HEK293 (cell line): Measurements from ENCODE around the gene GZF1.
A peak's percentile ranks its signal among the peaks of the same experiment; 100 is the strongest.

Experiments used
- FEZF1 ChIP-seq: fragments of 450-650 bp; formaldehyde crosslinking; IDR thresholded peaks from 2 replicates; pipeline ENCODE4 v1.5.1; 2016; ENCODE audit warnings: missing biosample characterization, missing genetic modification characterization
- KLF9 ChIP-seq: fragments of 450-650 bp; formaldehyde crosslinking; IDR thresholded peaks from 2 replicates; pipeline ENCODE4 v1.5.1; 2016; ENCODE audit warnings: missing biosample characterization, missing genetic modification characterization, low read depth
- SP2 ChIP-seq: fragments of 450-650 bp; formaldehyde crosslinking; IDR thresholded peaks from 2 replicates; pipeline ENCODE4 v1.5.1; 2016; ENCODE audit warnings: missing biosample characterization, missing genetic modification characterization
- SP3 ChIP-seq: fragments of 450-650 bp; formaldehyde crosslinking; IDR thresholded peaks from 2 replicates; pipeline ENCODE4 v1.5.1; 2016; ENCODE audit warnings: missing biosample characterization, missing genetic modification characterization
- TCF7L2 ChIP-seq: IDR thresholded peaks from 2 replicates; pipeline ENCODE4 v1.6.1; 2011; ENCODE audit warnings: low read depth, mild to moderate bottlenecking, inconsistent platforms, low read length, moderate library complexity, borderline replicate concordance
- TRIM28 ChIP-seq: IDR thresholded peaks from 2 replicates; pipeline ENCODE4 v1.6.1; 2011; ENCODE audit warnings: low read length, control low read depth, borderline replicate concordance
- ZBTB7A ChIP-seq: fragments of 450-650 bp; formaldehyde crosslinking; IDR thresholded peaks from 2 replicates; pipeline ENCODE4 v1.5.1; 2016; ENCODE audit warnings: low read depth, missing biosample characterization, missing genetic modification characterization
- ZFHX2 ChIP-seq: fragments of 450-650 bp; formaldehyde crosslinking; conservative IDR thresholded peaks from 2 replicates; pipeline ENCODE4 v1.5.1; 2016; ENCODE audit warnings: missing biosample characterization, missing genetic modification characterization
- ZFP69B ChIP-seq: fragments of 450-650 bp; formaldehyde crosslinking; IDR thresholded peaks from 2 replicates; pipeline ENCODE4 v1.5.1; 2016; ENCODE audit warnings: missing biosample characterization, missing genetic modification characterization
- ZNF138 ChIP-seq: fragments of 450-650 bp; formaldehyde crosslinking; IDR thresholded peaks from 2 replicates; pipeline ENCODE4 v1.5.1; 2016; ENCODE audit warnings: missing biosample characterization, missing genetic modification characterization, borderline replicate concordance
- ZNF174 ChIP-seq: fragments of 450-650 bp; formaldehyde crosslinking; IDR thresholded peaks from 2 replicates; pipeline ENCODE4 v1.5.0; 2017; ENCODE audit warnings: missing biosample characterization, mild to moderate bottlenecking, missing genetic modification characterization
- ZNF239 ChIP-seq: fragments of 450-650 bp; formaldehyde crosslinking; IDR thresholded peaks from 2 replicates; pipeline ENCODE4 v1.5.1; 2016; ENCODE audit warnings: missing biosample characterization, missing genetic modification characterization
- ZNF292 ChIP-seq: fragments of 450-650 bp; formaldehyde crosslinking; IDR thresholded peaks from 2 replicates; pipeline ENCODE4 v1.5.1; 2016; ENCODE audit warnings: low read depth, missing biosample characterization, missing genetic modification characterization, borderline replicate concordance
- ZNF324 ChIP-seq: fragments of 450-650 bp; formaldehyde crosslinking; IDR thresholded peaks from 2 replicates; pipeline ENCODE4 v1.5.1; 2016; ENCODE audit warnings: missing biosample characterization, missing genetic modification characterization
- ZNF37A ChIP-seq: fragments of 450-650 bp; IDR thresholded peaks from 2 replicates; pipeline ENCODE4 v1.5.1; 2018; ENCODE audit warnings: missing biosample characterization, missing genetic modification characterization
- ZNF426 ChIP-seq: fragments of 450-650 bp; formaldehyde crosslinking; IDR thresholded peaks from 2 replicates; pipeline ENCODE4 v1.5.1; 2017; ENCODE audit warnings: missing biosample characterization, missing genetic modification characterization, mild to moderate bottlenecking, inconsistent platforms, moderate library complexity
- ZNF473 ChIP-seq: fragments of 450-650 bp; formaldehyde crosslinking; IDR thresholded peaks from 2 replicates; pipeline ENCODE4 v1.5.1; 2017; ENCODE audit warnings: missing biosample characterization, missing genetic modification characterization
- ZNF501 ChIP-seq: fragments of 450-650 bp; formaldehyde crosslinking; IDR thresholded peaks from 2 replicates; pipeline ENCODE4 v1.5.1; 2016; ENCODE audit warnings: missing biosample characterization, missing genetic modification characterization
- ZNF544 ChIP-seq: fragments of 450-650 bp; formaldehyde crosslinking; IDR thresholded peaks from 2 replicates; pipeline ENCODE4 v1.5.0; 2017; ENCODE audit warnings: missing biosample characterization, missing genetic modification characterization
- ZNF548 ChIP-seq: fragments of 450-650 bp; formaldehyde crosslinking; IDR thresholded peaks from 2 replicates; pipeline ENCODE4 v1.5.1; 2016; ENCODE audit warnings: missing biosample characterization, missing genetic modification characterization
- ZNF561 ChIP-seq: fragments of 450-650 bp; IDR thresholded peaks from 2 replicates; pipeline ENCODE4 v1.5.1; 2018; ENCODE audit warnings: missing biosample characterization, missing genetic modification characterization, borderline replicate concordance
- ZNF596 ChIP-seq: fragments of 450-650 bp; IDR thresholded peaks from 2 replicates; pipeline ENCODE4 v1.5.0; 2018; ENCODE audit warnings: missing biosample characterization, mild to moderate bottlenecking, missing genetic modification characterization, moderate library complexity
- ZNF623 ChIP-seq: fragments of 450-650 bp; formaldehyde crosslinking; IDR thresholded peaks from 2 replicates; pipeline ENCODE4 v1.5.1; 2016; ENCODE audit warnings: missing biosample characterization, missing genetic modification characterization
- ZNF670 ChIP-seq: fragments of 450-650 bp; formaldehyde crosslinking; IDR thresholded peaks from 2 replicates; pipeline ENCODE4 v1.5.1; 2016; ENCODE audit warnings: missing biosample characterization, missing genetic modification characterization, low read depth
- ZNF677 ChIP-seq: fragments of 450-650 bp; IDR thresholded peaks from 2 replicates; pipeline ENCODE4 v1.5.0; 2018; ENCODE audit warnings: missing biosample characterization, mild to moderate bottlenecking, missing genetic modification characterization, moderate library complexity
- ZNF707 ChIP-seq: fragments of 450-650 bp; formaldehyde crosslinking; IDR thresholded peaks from 2 replicates; pipeline ENCODE4 v1.5.1; 2016; ENCODE audit warnings: missing biosample characterization, missing genetic modification characterization
- ZNF791 ChIP-seq: fragments of 450-650 bp; formaldehyde crosslinking; IDR thresholded peaks from 2 replicates; pipeline ENCODE4 v1.5.1; 2016; ENCODE audit warnings: missing biosample characterization, missing genetic modification characterization
- TF ChIP-seq, protein P1 (sequence below): fragments of 450-650 bp; formaldehyde crosslinking; IDR thresholded peaks from 2 replicates; pipeline ENCODE4 v1.5.1; 2016; ENCODE audit warnings: missing biosample characterization, missing genetic modification characterization
- TF ChIP-seq, protein P2 (sequence below): fragments of 450-650 bp; formaldehyde crosslinking; IDR thresholded peaks from 2 replicates; pipeline ENCODE4 v1.5.1; 2016; ENCODE audit warnings: missing biosample characterization, missing genetic modification characterization
- TF ChIP-seq, protein P3 (sequence below): fragments of 450-650 bp; formaldehyde crosslinking; IDR thresholded peaks from 2 replicates; pipeline ENCODE4 v1.5.1; 2016; ENCODE audit warnings: missing biosample characterization, missing genetic modification characterization
- TF ChIP-seq, protein P4 (sequence below): fragments of 450-650 bp; formaldehyde crosslinking; IDR thresholded peaks from 2 replicates; pipeline ENCODE4 v1.5.1; 2016; ENCODE audit warnings: missing biosample characterization, missing genetic modification characterization, low read depth
- TF ChIP-seq, protein P5 (sequence below): fragments of 450-650 bp; formaldehyde crosslinking; IDR thresholded peaks from 2 replicates; pipeline ENCODE4 v1.5.1; 2016; ENCODE audit warnings: missing biosample characterization, missing genetic modification characterization
- TF ChIP-seq, protein P6 (sequence below): fragments of 450-650 bp; IDR thresholded peaks from 2 replicates; pipeline ENCODE4 v1.5.1; 2018; ENCODE audit warnings: missing biosample characterization, missing genetic modification characterization

GZF1 gene

DNA sequence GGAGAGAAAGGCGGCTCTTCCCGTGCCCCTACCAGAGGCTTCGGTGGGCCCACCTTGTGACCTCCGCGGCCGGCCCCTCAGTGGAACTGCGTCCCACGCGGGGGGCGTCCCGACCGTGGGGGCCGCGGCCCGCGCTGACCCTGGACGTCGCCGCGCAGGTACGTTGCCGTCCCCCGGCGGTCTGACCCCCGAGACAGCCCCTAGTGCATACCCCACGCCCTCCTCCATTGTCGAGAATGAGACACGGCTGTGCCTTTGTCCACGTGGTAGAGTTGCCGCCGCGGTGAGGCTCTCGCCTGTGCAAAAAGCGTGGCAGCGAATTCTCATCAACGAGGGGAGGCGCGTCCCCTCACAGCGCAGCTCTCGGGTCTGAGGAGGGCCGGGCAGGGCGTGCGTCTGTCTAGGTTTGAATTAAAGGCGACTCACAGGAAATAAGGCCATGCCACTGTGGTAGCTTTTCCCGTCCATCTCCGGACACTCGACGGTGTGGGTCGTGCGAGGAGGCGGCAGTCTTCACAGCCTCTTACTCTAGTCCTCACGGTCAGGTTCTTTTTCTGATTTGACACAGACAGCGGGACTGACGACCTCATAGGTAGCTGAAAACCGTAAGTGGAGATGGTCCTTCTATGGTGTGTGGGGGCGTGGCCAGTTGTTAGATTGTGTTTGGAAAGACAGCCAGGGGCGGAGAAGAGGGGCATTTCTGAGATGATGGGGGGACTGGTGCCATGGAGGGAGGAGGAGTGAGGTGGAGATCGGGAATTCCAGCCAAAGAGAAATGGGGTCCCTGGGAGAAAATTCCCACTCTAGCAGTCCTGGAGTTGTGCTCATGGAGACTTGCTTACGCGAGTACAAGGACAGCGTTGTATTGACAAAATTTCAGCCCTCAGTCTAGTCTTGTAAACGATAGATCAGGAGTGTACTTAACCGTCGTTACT lies 10.8 kb upstream of the GZF1 start (continued):
- TF ChIP-seq ZNF324 (tag by site-specific recombination) (no peak), SP3 (tag by site-specific recombination) (no peak), ZNF544 (tag by site-specific recombination) (no peak), ZNF548 (tag by site-specific recombination) (no peak), ZFHX2 (tag by site-specific recombination) (peak; percentile 12; the same call in 1 of the 2 replicates), ZNF292 (tag by site-specific recombination) (no peak), ZNF138 (tag by site-specific recombination) (no peak), TRIM28 (no peak), ZNF623 (no peak), ZNF501 (0 out of 2 replicates have a peak, but pooled peaks have one; percentile 52), ZFP69B (peak; percentile 74), ZNF670 (tag by site-specific recombination) (no peak), FEZF1 (tag by site-specific recombination) (no peak), KLF9 (tag by site-specific recombination) (peak; percentile 77), ZNF596 (tag by site-specific recombination) (no peak), ZNF791 (tag by site-specific recombination) (no peak), ZNF37A (tag by site-specific recombination) (no peak), ZNF677 (tag by site-specific recombination) (no peak), ZNF426 (no peak), ZBTB7A (tag by site-specific recombination) (peak; percentile 71; the same call in 1 of the 2 replicates), ZNF239 (no peak), ZNF707 (tag by site-specific recombination) (no peak), SP2 (tag by site-specific recombination) (peak; percentile 17; the same call in 1 of the 2 replicates), ZNF561 (tag by site-specific recombination) (no peak), ZNF473 (tag by site-specific recombination) (no peak), TCF7L2 (no peak), ZNF174 (tag by site-specific recombination) (no peak)
- TF ChIP-seq, protein P1, sequence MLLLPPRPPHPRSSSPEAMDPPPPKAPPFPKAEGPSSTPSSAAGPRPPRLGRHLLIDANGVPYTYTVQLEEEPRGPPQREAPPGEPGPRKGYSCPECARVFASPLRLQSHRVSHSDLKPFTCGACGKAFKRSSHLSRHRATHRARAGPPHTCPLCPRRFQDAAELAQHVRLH (tag by site-specific recombination), result no peak
- TF ChIP-seq, protein P2, sequence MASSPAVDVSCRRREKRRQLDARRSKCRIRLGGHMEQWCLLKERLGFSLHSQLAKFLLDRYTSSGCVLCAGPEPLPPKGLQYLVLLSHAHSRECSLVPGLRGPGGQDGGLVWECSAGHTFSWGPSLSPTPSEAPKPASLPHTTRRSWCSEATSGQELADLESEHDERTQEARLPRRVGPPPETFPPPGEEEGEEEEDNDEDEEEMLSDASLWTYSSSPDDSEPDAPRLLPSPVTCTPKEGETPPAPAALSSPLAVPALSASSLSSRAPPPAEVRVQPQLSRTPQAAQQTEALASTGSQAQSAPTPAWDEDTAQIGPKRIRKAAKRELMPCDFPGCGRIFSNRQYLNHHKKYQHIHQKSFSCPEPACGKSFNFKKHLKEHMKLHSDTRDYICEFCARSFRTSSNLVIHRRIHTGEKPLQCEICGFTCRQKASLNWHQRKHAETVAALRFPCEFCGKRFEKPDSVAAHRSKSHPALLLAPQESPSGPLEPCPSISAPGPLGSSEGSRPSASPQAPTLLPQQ (tag by site-specific recombination), result peak; percentile 94
- TF ChIP-seq, protein P3, sequence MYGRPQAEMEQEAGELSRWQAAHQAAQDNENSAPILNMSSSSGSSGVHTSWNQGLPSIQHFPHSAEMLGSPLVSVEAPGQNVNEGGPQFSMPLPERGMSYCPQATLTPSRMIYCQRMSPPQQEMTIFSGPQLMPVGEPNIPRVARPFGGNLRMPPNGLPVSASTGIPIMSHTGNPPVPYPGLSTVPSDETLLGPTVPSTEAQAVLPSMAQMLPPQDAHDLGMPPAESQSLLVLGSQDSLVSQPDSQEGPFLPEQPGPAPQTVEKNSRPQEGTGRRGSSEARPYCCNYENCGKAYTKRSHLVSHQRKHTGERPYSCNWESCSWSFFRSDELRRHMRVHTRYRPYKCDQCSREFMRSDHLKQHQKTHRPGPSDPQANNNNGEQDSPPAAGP, result no peak
- TF ChIP-seq, protein P4, sequence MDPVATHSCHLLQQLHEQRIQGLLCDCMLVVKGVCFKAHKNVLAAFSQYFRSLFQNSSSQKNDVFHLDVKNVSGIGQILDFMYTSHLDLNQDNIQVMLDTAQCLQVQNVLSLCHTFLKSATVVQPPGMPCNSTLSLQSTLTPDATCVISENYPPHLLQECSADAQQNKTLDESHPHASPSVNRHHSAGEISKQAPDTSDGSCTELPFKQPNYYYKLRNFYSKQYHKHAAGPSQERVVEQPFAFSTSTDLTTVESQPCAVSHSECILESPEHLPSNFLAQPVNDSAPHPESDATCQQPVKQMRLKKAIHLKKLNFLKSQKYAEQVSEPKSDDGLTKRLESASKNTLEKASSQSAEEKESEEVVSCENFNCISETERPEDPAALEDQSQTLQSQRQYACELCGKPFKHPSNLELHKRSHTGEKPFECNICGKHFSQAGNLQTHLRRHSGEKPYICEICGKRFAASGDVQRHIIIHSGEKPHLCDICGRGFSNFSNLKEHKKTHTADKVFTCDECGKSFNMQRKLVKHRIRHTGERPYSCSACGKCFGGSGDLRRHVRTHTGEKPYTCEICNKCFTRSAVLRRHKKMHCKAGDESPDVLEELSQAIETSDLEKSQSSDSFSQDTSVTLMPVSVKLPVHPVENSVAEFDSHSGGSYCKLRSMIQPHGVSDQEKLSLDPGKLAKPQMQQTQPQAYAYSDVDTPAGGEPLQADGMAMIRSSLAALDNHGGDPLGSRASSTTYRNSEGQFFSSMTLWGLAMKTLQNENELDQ (tag by site-specific recombination), result no peak
- TF ChIP-seq, protein P5, sequence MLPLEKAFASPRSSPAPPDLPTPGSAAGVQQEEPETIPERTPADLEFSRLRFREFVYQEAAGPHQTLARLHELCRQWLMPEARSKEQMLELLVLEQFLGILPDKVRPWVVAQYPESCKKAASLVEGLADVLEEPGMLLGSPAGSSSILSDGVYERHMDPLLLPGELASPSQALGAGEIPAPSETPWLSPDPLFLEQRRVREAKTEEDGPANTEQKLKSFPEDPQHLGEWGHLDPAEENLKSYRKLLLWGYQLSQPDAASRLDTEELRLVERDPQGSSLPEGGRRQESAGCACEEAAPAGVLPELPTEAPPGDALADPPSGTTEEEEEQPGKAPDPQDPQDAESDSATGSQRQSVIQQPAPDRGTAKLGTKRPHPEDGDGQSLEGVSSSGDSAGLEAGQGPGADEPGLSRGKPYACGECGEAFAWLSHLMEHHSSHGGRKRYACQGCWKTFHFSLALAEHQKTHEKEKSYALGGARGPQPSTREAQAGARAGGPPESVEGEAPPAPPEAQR (tag by site-specific recombination), result no peak
- TF ChIP-seq, protein P6, sequence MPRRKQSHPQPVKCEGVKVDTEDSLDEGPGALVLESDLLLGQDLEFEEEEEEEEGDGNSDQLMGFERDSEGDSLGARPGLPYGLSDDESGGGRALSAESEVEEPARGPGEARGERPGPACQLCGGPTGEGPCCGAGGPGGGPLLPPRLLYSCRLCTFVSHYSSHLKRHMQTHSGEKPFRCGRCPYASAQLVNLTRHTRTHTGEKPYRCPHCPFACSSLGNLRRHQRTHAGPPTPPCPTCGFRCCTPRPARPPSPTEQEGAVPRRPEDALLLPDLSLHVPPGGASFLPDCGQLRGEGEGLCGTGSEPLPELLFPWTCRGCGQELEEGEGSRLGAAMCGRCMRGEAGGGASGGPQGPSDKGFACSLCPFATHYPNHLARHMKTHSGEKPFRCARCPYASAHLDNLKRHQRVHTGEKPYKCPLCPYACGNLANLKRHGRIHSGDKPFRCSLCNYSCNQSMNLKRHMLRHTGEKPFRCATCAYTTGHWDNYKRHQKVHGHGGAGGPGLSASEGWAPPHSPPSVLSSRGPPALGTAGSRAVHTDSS (tag by site-specific recombination), result no peak
